ENCODE results near the gene THAP9. TPM values are rescaled to one million over a fixed set of nuclear protein-coding genes. Genes with fewer than 3 reads are reported as not detected.
"Not testable (repeated sequence)": the region's sequence is repeated elsewhere in the genome, so short reads cannot be mapped to it uniquely, and the experiment has no call there.

The THAP9 gene
- total RNA-seq, 1 donor from 2014 or later = 3.3 TPM

DNA sequence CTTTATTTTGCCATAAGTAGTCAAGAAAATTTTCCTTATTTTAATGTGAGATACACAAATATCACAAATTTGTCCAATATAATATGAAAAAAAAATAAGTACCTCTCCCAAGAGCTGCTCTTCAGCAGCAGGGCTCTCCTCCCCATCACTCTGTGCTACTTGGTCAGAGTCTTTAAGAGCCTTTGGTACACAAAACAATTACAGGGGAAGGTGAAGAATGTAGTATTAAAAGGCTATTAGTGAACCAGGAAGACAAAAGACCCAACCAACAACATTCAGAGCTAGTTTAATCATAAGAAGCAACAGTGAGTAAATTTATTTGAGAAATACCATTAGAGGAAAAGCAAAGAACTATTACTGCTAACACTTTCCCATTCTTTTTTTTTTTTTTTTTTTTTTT lies 39.0 kb upstream of the THAP9 start:
- peaks cover 13% of the 10 kb centered on the region for H3K36me3 Mint-ChIP-seq (ENCODE audit: low read depth, unreplicated experiment)
- H3K4me3 ChIP-seq (ENCODE audit: insufficient read depth, low read depth, low read length) = no peak overlapping the region
- H3K9ac ChIP-seq (ENCODE audit: low read length) = no peak overlapping the region
- H3K27me3 Mint-ChIP-seq (ENCODE audit: low read depth, unreplicated experiment) = no peaks in the 10 kb centered on the region
- no peak for DNase-seq (ENCODE audit: low read depth)
- peaks cover 14% of the 10 kb centered on the region for H3K4me1 ChIP-seq (ENCODE audit: insufficient read depth, low read length)
- H3K9me3 Mint-ChIP-seq (ENCODE audit: unreplicated experiment) = no peaks in the 10 kb centered on the region
- no peak overlapping the region for H2AFZ ChIP-seq (ENCODE audit: low read depth, low read length)
- H3K79me2 ChIP-seq (ENCODE audit: insufficient read depth, low read length) = peaks cover 73% of the 10 kb centered on the region
- FAIRE-seq = no peak
- TF ChIP-seq, protein P1, sequence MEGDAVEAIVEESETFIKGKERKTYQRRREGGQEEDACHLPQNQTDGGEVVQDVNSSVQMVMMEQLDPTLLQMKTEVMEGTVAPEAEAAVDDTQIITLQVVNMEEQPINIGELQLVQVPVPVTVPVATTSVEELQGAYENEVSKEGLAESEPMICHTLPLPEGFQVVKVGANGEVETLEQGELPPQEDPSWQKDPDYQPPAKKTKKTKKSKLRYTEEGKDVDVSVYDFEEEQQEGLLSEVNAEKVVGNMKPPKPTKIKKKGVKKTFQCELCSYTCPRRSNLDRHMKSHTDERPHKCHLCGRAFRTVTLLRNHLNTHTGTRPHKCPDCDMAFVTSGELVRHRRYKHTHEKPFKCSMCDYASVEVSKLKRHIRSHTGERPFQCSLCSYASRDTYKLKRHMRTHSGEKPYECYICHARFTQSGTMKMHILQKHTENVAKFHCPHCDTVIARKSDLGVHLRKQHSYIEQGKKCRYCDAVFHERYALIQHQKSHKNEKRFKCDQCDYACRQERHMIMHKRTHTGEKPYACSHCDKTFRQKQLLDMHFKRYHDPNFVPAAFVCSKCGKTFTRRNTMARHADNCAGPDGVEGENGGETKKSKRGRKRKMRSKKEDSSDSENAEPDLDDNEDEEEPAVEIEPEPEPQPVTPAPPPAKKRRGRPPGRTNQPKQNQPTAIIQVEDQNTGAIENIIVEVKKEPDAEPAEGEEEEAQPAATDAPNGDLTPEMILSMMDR (IDR thresholded peaks at IDR 0.05; ENCODE audit: insufficient read depth, low read depth, low read length) = no peak
- no peak for TF ChIP-seq EZH2 (IDR thresholded peaks at IDR 0.05; ENCODE audit: insufficient read depth, low read length)
- H3K27me3 ChIP-seq (ENCODE audit: insufficient read depth, low read length) = no peaks in the 10 kb centered on the region
- H3K27ac Mint-ChIP-seq (ENCODE audit: unreplicated experiment) = peak overlapping the region; percentile 64
- no peak overlapping the region for H3K4me2 ChIP-seq (ENCODE audit: low read length)
- no peaks in the 10 kb centered on the region for H3K9me3 ChIP-seq (ENCODE audit: insufficient read depth, low read depth, low read length)
- no peak overlapping the region for H3K4me3 Mint-ChIP-seq (ENCODE audit: unreplicated experiment)
- H3K27ac ChIP-seq (ENCODE audit: low read depth, low read length) = no peak overlapping the region
- peaks cover 56% of the 10 kb centered on the region for H4K20me1 ChIP-seq (ENCODE audit: insufficient read depth, low read length)
- H3K4me1 Mint-ChIP-seq (ENCODE audit: low read depth, unreplicated experiment) = peaks cover 12% of the 10 kb centered on the region
- H3K36me3 ChIP-seq (ENCODE audit: insufficient read depth, low read length) = peaks cover 66% of the 10 kb centered on the region

DNA sequence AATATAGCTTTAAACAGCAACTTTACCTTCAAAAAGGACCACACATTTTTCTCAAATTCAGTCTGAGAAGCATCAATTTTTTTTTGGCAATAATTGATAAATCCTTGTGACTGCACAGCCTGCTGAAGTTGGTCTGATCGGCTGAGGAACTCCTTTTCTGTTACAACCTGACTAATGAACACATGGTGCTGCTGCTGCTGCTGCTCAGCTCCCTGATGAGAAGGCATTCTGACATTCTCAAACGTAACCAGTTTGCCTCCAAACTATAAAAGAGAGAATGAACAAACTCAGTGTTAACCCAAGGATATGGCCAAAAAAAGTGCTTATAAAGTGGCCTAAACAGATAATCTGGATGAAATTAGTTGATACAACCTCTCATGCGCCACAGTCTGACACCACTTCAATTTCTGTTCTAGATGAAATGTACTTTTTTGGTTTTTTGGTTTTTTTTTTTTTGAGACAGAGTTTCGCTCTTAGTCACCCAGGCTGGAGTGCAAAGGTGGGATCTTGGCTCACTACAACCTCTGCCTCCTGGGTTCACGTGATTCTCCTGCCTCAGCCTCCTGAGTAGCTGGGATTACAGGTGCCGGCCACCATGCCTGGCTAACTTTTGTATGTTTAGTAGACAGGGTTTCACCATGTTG lies 36.1 kb upstream of the THAP9 start:
- H3K36me3 Mint-ChIP-seq (ENCODE audit: low read depth, unreplicated experiment) = peaks cover 20% of the 10 kb centered on the region
- Histone ChIP-seq H3K9me3 (ENCODE audit: insufficient read depth, low read depth, low read length) (no peaks in the 10 kb centered on the region), H3K4me1 (ENCODE audit: insufficient read depth, low read length) (peaks cover 20% of the 10 kb centered on the region), H3K9ac (ENCODE audit: low read length) (no peak overlapping the region), H3K27me3 (ENCODE audit: insufficient read depth, low read length) (no peaks in the 10 kb centered on the region), H4K20me1 (ENCODE audit: insufficient read depth, low read length) (peaks cover 67% of the 10 kb centered on the region), H3K27ac (ENCODE audit: low read depth, low read length) (peak overlapping the region; percentile 73), H3K79me2 (ENCODE audit: insufficient read depth, low read length) (peaks cover 76% of the 10 kb centered on the region), H2AFZ (ENCODE audit: low read depth, low read length) (no peak overlapping the region), H3K4me2 (ENCODE audit: low read length) (no peak overlapping the region), H3K4me3 (ENCODE audit: insufficient read depth, low read depth, low read length) (no peak overlapping the region), H3K36me3 (ENCODE audit: insufficient read depth, low read length) (peaks cover 68% of the 10 kb centered on the region)
- H3K27me3 Mint-ChIP-seq (ENCODE audit: low read depth, unreplicated experiment) = no peaks in the 10 kb centered on the region
- no peak for FAIRE-seq
- no peak for DNase-seq (ENCODE audit: low read depth)
- H3K27ac Mint-ChIP-seq (ENCODE audit: unreplicated experiment) = peak overlapping the region; percentile 6
- peaks cover 18% of the 10 kb centered on the region for H3K4me1 Mint-ChIP-seq (ENCODE audit: low read depth, unreplicated experiment)
- H3K4me3 Mint-ChIP-seq (ENCODE audit: unreplicated experiment) = no peak overlapping the region
- H3K9me3 Mint-ChIP-seq (ENCODE audit: unreplicated experiment) = no peaks in the 10 kb centered on the region
- no peak for TF ChIP-seq EZH2 (IDR thresholded peaks at IDR 0.05; ENCODE audit: insufficient read depth, low read length)
- TF ChIP-seq, protein P1 (IDR thresholded peaks at IDR 0.05; ENCODE audit: insufficient read depth, low read depth, low read length) = no peak

DNA sequence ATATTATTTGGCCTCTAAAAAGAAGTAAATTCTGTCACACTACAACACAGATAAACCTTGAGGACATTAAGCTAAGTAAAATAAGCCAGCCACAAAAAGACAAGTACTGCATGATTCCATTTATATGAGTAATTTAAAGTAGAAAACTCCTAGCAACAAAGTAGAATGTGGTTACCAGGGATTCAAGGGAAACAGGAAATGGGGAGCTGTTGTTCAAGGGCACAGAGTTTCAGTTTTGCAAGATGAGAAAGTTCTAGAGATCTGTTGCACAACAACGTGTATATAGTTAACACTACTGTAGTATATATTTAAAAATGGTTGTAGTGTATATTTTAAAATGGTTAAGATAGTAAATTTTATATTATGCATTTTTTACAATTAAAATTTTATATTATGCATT lies 34.9 kb upstream of the THAP9 start:
- TF ChIP-seq, protein P1 (IDR thresholded peaks at IDR 0.05; ENCODE audit: insufficient read depth, low read depth, low read length) = no peak
- TF ChIP-seq EZH2 (IDR thresholded peaks at IDR 0.05; ENCODE audit: insufficient read depth, low read length) = no peak
- peaks cover 18% of the 10 kb centered on the region for H3K4me1 Mint-ChIP-seq (ENCODE audit: low read depth, unreplicated experiment)
- FAIRE-seq (no peak), DNase-seq (ENCODE audit: low read depth) (peak; percentile 85)
- H3K9me3 ChIP-seq (ENCODE audit: insufficient read depth, low read depth, low read length) = no peaks in the 10 kb centered on the region
- H2AFZ ChIP-seq (ENCODE audit: low read depth, low read length) = no peak overlapping the region
- peak overlapping the region; percentile 73 for H3K27ac ChIP-seq (ENCODE audit: low read depth, low read length)
- H3K36me3 Mint-ChIP-seq (ENCODE audit: low read depth, unreplicated experiment) = peaks cover 24% of the 10 kb centered on the region
- no peaks in the 10 kb centered on the region for H3K27me3 ChIP-seq (ENCODE audit: insufficient read depth, low read length)
- no peaks in the 10 kb centered on the region for H3K27me3 Mint-ChIP-seq (ENCODE audit: low read depth, unreplicated experiment)
- peaks cover 72% of the 10 kb centered on the region for H3K36me3 ChIP-seq (ENCODE audit: insufficient read depth, low read length)
- H3K4me2 ChIP-seq (ENCODE audit: low read length) = peak overlapping the region; percentile 63
- H3K27ac Mint-ChIP-seq (ENCODE audit: unreplicated experiment) = peak overlapping the region; percentile 60
- H4K20me1 ChIP-seq (ENCODE audit: insufficient read depth, low read length) = peaks cover 72% of the 10 kb centered on the region
- no peak overlapping the region for H3K9ac ChIP-seq (ENCODE audit: low read length)
- H3K4me3 Mint-ChIP-seq (ENCODE audit: unreplicated experiment) = no peak overlapping the region
- peaks cover 77% of the 10 kb centered on the region for H3K79me2 ChIP-seq (ENCODE audit: insufficient read depth, low read length)
- H3K9me3 Mint-ChIP-seq (ENCODE audit: unreplicated experiment) = no peaks in the 10 kb centered on the region
- H3K4me1 ChIP-seq (ENCODE audit: insufficient read depth, low read length) = peaks cover 20% of the 10 kb centered on the region
- no peak overlapping the region for H3K4me3 ChIP-seq (ENCODE audit: insufficient read depth, low read depth, low read length)

DNA sequence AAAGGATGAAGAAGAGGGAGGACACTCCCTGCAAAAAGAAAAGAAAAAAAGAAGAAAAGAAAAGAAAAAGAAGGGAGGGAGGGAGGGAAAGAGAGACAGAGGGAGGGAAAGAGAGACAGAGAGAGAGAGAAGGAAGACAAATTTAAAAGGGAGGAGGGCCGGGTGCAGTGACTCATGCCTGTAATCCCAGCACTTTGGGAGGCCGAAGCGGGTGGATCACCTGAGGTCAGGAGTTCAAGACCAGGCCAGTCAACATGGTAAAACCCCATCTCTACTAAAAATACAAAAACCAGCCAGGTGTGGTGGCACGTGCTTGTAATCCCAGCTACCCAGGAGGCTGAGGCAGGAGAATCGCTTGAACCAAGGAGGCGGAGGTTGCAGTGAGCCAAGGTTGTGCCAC lies 34.5 kb upstream of the THAP9 start:
- H4K20me1 ChIP-seq (ENCODE audit: insufficient read depth, low read length) = peaks cover 75% of the 10 kb centered on the region
- H3K27ac ChIP-seq (ENCODE audit: low read depth, low read length) = peak overlapping the region; percentile 64
- H3K9me3 ChIP-seq (ENCODE audit: insufficient read depth, low read depth, low read length); H3K4me3 ChIP-seq (ENCODE audit: insufficient read depth, low read depth, low read length); H3K9me3 Mint-ChIP-seq (ENCODE audit: unreplicated experiment); FAIRE-seq; H2AFZ ChIP-seq (ENCODE audit: low read depth, low read length); DNase-seq (ENCODE audit: low read depth); H3K27me3 Mint-ChIP-seq (ENCODE audit: low read depth, unreplicated experiment); H3K4me3 Mint-ChIP-seq (ENCODE audit: unreplicated experiment); H3K27me3 ChIP-seq (ENCODE audit: insufficient read depth, low read length): not testable (repeated sequence)
- Mint-ChIP-seq H3K4me1 (ENCODE audit: low read depth, unreplicated experiment) (peaks cover 18% of the 10 kb centered on the region), H3K36me3 (ENCODE audit: low read depth, unreplicated experiment) (peaks cover 27% of the 10 kb centered on the region), H3K27ac (ENCODE audit: unreplicated experiment) (peak overlapping the region; percentile 77)
- peak overlapping the region; percentile 30 for H3K9ac ChIP-seq (ENCODE audit: low read length)
- peaks cover 20% of the 10 kb centered on the region for H3K4me1 ChIP-seq (ENCODE audit: insufficient read depth, low read length)
- peaks cover 77% of the 10 kb centered on the region for H3K79me2 ChIP-seq (ENCODE audit: insufficient read depth, low read length)
- peaks cover 74% of the 10 kb centered on the region for H3K36me3 ChIP-seq (ENCODE audit: insufficient read depth, low read length)
- peak overlapping the region; percentile 63 for H3K4me2 ChIP-seq (ENCODE audit: low read length)

Measured in astrocyte (in vitro differentiated cells and primary cell).